GM12875 (cell line): ENCODE results near the gene IQUB.
A peak's percentile ranks its signal among the peaks of the same experiment; 100 is the strongest.
"Not testable (repeated sequence)": the region's sequence is repeated elsewhere in the genome, so short reads cannot be mapped to it uniquely, and the experiment has no call there.

Source experiments
- H3K4me3 ChIP-seq: one replicate; pipeline ENCODE4 v1.5.1; 2011; ENCODE audit warnings: low read depth, low read length, control low read depth
- CTCF ChIP-seq: IDR thresholded peaks from 2 replicates; pipeline ENCODE4 v1.5.1; 2011; ENCODE audit warnings: low read depth, mild to moderate bottlenecking, control low read depth, inconsistent platforms, low read length, moderate library complexity, borderline replicate concordance; ENCODE audit not compliant: insufficient read depth

IQUB gene

GRCh38 chr7:123558289-123558874 is 24.0 kb upstream of the IQUB start:
- peak overlapping the region; percentile 86 for H3K4me3 ChIP-seq
- no peak for TF ChIP-seq CTCF

- peak within 1 kb of the TSS; percentile 86 for H3K4me3 ChIP-seq
- TF ChIP-seq CTCF: no peak
These were observed 23.2 kb upstream of the IQUB start, which contains the start of gene NDUFA5 for GRCh38 chr7:123557398-123558288. NDUFA5 (minus strand) TSS chr7:123557818; CDS start chr7:123557795, 23 bp downstream.

GRCh38 chr7:123557016-123557397 is 22.6 kb upstream of the IQUB start:
- no peak for TF ChIP-seq CTCF
- H3K4me3 ChIP-seq: peak overlapping the region; percentile 86

- no peak overlapping the region for H3K4me3 ChIP-seq
- TF ChIP-seq CTCF: no peak
These were observed 21.1 kb upstream of the IQUB start for GRCh38 chr7:123555484-123555883.

GRCh38 chr7:123553159-123553558 is 18.8 kb upstream of the IQUB start:
- TF ChIP-seq CTCF: no peak
- H3K4me3 ChIP-seq: no peak overlapping the region

GRCh38 chr7:123552641-123553040 is 18.2 kb upstream of the IQUB start:
- TF ChIP-seq CTCF: no peak

GRCh38 chr7:123552134-123552533 is 17.7 kb upstream of the IQUB start:
- not testable (repeated sequence) for H3K4me3 ChIP-seq

More at GRCh38 chr7:123552641-123553040, 18.2 kb upstream of the IQUB start:
- H3K4me3 ChIP-seq: no peak overlapping the region
